Renal cortical epithelial cell (primary cell): ENCODE results near the gene VASN. TPM values are rescaled to one million over a fixed set of nuclear protein-coding genes. Genes with fewer than 3 reads are reported as not detected.
A peak's percentile ranks its signal among the peaks of the same experiment; 100 is the strongest.

ENCODE experiments used
- DNase-seq: peaks from one replicate; pipeline ENCODE4 v3.0.0-alpha.2; 2011; ENCODE audit warnings: low read depth
- total RNA-seq: library from RNA; depleted of rRNA; stranded (reverse); fragments of >200 nt; gene quantifications from 2 replicates; pipeline ENCODE4 v1.2.3, GENCODE V29; 2014

The VASN gene
- total RNA-seq, 1 donor from 2014 or later = 47.0 TPM

GRCh38 chr16:4354512-4355409, 16.9 kb upstream of the VASN start:
- no peak for DNase-seq

- no peak for DNase-seq
These were observed 14.8 kb upstream of the VASN start for GRCh38 chr16:4356820-4357219.

DNA sequence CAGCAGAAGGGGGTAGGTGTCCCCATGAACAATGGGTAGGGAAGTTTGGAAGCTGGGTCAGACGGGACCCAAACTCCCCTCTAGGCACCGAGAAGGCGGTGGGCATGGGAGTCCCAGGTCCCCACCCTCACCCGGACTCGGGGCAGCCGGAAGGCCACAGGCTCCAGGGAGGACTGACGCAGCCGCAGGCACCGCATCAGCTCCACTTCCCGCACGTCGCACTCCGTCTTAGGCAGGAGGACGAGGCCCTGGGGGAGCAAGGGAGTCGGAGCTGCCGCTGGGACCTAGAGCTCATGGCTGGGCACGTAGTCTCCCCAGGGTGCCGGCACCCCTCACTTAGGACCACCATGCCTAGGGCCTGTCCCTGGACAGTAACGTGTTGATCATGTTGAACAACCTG, 13.4 kb upstream of the VASN start:
- DNase-seq = no peak

DNA sequence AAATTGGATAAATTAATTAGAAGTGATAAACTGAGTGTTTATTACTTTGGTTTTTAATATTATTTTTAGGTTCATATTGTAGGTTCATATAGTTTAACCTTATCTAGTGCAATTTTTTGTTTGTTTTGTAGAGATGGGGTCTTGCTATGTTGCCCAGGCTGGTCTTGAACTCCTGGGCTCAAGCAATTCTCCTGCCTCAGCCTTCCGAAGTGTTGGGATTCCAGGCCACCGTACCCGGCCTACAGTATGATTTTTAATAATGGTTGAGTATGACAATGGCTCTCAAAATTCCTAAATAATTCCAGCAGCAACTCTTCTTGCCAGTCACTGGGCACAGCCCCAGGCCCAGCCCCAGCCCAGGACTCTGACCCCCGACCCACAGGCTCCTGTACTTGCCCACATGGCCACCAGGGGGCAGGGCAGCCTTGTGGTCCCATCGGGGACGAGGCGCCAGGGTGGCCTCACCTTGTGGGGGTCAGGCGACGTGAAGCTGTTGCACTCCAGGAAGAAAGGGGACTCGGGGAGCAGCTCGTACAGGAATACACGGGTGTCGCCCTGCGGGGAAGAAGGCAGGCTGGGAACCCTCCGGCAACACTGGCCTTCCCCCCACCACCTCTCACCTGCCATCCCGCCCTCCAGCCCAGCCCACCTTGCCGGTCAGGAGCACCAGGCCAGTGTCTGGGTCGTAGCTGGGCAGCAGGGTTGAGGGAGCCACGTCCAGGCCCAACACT, 12.7 kb upstream of the VASN start:
- DNase-seq = no peak

DNA sequence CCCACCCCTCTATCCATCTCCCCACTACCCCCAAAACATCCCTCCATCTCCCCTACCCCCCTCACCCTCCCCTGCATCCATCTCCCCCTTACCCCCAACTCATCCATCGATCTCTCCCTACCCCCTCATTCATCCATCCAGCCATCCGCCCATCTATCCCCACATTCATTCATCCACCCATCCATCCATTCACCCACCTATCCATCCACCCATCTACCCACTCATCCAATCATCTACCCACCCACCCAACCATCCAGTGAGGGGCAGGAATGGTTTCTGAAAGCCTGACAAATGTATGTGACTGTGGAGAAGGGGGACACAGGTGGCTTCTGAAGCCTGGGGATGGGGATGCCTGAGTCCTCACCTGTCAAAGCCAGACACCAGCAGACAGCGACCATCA, 11.7 kb upstream of the VASN start:
- no peak for DNase-seq

DNA sequence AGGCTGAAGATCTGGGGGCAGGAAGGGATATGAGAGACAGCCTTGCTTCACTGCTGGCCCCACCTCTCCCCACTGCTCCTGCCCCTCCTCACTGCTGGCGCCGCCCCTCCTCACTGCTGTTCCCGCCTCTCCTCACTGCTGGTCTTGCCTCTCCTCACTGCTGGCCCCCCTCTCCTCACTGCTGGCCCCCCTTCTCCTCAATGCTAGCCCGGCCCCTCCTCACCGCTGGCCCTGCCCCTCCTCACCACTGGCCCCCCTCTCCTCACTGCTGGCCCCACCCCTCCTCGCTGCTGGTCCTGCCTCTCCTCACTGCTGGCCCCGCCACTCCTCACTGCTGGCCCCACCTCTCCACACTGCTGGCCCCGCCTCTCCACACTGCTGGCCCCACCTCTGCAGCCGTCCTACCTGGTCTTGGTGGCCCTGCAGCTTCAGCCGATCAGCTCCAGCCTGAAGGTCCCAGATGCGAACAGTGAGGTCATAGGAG, 11.1 kb upstream of the VASN start:
- no peak for DNase-seq

GRCh38 chr16:4361033-4361943, 10.4 kb upstream of the VASN start:
- DNase-seq = no peak

DNA sequence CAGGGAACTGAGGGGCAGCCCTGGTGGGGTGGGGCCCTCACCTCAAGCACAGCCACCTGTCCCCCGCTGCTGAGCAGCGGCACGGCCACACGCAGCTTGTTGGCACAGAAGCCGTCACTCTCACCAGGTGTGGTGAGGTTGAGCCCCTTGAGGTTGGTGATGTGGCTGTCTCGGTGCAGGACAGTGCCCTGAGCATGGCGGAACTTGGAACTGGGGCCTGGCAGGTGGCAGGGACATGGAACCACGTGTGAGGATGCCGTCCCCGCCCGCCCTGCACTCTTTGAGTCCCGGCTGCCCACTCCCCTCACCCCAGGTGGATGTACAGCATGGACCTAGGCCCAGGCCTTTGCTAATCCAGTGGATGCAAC, 9.7 kb upstream of the VASN start:
- DNase-seq = no peak

GRCh38 chr16:4362476-4363135, 9.0 kb upstream of the VASN start:
- DNase-seq = no peak

DNA sequence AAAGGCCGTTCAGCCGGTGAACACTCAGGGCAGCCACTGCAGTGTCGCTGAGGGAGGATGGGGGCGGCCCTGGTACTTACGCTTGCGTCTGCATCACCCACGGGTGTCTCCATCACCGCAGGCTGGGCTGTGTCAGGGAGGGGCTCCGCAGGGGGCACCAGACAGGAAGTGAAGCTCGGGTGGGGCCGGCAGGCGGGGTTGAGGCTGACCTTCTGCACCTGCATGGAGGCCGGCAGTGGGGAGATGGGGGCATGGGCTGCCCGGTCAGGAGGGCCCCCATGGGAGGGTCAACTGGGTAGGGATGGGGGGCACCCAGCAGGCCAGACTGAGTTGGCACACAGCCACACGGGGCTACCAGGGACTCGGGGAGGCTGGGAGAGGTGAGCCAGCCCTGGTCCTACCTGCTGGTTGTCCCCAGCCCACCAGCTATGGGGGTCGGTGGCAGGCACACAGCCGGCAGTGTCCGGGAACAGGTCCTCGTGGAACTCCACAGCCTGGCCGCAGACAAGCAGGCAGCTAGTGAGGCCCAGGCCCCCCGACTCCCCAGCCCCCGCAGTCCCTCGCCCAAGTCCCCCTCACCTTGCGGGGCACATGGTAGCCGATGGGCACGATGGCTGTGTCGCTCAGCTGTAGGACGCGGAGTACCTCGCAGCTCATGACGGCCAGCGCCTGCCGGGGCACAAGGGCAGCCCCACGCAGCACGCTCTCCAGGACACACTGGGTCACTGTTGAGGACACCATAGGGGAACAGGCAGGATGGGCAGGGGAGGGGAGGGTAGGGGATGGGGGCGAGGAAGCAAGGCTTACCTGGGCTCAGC, 7.2 kb upstream of the VASN start:
- DNase-seq = no peak

DNA sequence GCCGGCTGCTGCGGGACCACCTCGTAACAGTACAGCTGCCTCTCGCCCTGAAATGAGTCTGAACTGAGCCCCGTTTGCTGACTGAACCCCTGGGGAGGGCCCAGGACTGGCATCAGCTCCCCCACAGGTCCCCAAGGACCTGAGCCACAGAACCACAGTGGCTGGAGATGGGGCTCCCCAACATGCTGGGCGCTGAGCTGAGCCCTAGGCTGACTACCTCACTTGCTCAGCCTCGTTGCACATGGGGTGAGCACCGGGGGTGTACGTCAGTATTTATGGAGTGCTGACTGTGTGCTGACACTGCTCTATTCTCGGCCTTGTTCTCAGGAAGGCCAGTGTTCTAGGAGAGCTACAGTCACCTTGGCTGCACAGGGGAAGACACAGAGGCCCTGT, 6.6 kb upstream of the VASN start:
- DNase-seq = no peak

DNA sequence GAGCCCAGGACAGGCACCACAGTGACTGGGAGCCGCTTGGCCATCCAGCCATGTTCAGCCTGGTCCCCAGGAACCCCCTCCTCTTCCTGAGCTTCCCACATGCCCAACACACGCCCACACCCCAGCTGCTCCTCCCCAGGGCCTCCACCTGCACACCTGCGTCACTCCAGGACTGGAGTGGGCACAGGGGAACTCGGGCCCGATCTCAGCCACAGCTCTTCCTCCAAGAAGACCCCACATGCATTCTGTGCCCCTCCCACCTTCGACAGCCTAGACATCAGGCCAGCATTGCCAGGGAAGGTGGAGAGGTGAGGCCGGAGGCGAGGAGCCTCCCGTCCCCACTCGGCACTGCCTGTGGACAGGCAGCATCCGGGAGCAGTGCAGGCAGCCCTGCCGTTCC, 6.0 kb upstream of the VASN start:
- DNase-seq = no peak

- DNase-seq = no peak
These were observed 5.6 kb upstream of the VASN start for GRCh38 chr16:4366016-4366415.

GRCh38 chr16:4367393-4367856, 4.2 kb upstream of the VASN start:
- DNase-seq = no peak

DNA sequence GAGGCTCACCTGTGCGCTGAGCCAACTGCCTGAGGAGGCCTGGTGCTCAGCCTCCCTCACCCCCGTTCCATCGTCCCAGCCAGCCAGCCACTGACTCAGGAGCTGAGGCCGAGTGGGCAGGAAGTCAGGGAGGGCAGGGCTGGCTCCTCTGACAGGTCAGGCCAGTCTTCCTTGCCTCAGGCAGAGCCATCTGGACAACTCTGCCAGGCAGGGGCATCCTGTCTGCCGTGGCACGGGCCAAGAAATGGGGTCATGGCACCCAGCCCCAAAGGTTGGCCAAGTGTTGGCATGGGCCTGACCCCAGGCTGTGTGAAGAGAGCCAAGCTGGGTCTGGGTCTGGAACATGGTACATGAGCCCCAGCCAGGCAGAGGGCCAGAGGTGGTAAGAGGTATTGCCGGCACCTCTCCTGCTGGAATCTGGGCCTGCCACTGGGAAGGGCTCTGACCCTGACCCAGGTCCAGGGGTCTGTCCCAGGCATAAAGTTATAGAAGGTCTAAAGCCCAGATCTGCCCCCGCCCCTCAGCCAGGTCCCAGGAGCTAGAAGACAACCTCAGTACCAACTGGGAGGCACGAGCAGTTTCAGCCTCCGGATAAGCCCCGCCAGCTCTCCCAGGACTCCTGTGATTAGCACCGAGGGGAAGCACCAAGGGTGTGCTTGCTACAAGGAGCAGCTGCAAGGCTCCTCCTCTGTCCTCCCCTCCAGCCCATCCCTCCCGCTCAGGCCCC, 2.5 kb upstream of the VASN start:
- DNase-seq = peak; percentile 61

GRCh38 chr16:4370151-4370550, 1.5 kb upstream of the VASN start:
- DNase-seq = no peak

DNA sequence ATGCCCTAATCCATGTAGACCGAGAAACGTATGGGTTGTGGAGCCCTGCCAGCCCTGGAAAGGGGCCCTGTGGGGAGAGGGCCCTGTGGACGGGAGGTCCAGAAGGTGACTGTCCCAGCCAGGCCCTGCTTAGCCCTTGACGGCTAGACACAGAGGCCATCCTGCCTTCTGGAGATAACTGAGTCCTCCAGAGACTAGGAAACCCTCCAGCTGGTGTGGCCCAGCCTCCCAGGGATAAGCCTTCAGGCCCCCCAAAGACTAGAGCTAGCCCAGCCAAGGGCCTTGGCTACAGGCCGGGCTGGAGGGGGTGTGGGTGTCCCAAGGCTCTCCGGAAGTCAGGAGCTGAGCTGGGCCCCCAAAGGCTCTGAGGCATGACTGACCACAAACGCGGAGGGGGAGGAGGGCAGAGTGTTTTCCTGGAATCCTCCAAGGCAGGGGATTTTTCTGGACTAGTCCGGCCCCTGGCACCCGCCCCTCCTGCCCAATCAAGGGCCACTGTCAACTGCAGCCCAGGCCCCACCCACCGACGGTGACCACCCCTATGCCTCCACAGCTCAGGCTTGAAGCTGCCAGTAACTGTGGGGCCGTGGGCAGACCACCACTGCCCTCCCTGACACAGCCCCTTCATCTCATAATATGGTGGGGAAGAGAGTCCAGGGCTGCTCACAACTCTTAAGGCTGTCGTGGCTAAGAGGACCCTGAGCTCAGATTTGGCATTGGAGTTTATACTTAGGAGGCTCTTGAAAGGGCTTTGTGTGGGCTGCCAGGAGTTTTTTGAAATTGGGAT, 885 bp upstream of the VASN start:
- DNase-seq = peak; percentile 85

GRCh38 chr16:4372001-4372577, 441 bp downstream of the VASN start:
- no peak for DNase-seq
